Measurements from ENCODE around the gene FSTL4. TPM values are rescaled to one million over a fixed set of nuclear protein-coding genes. Genes with fewer than 3 reads are reported as not detected.

The FSTL4 gene
- total and polyA plus RNA-seq, 2 experiments from 2014 or later = 1.4 to 2.8 TPM

DNA sequence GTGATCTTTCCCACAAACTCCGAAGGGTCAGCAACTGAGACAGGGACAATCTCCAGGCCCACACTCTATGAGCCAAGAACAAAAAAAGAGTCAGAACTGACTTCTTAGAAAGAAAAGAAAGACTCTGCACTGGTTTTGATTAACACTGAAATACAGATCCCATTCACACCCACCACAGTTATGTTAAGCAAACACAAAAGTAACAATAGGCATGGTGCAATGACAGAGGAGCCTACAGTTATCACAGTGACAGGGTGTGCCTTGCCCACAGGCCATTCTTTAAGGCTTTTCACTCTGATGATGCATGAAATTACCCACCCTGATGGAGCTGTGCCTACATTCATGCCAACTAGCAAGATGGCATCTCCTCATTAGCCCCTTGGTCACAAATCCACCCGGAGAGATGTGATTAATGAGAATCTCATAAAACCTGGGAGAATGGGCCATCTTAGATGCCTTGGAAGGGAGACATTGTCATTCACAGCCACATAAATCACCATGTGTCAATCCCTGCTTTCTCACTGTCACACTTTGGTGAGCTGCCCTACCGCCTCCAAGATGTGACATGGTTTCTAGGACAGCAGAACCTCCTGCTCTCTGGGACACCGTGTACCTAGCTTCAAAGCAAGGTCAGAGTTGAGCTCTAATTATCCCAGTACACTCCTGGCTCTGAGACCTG, 27.6 kb upstream of the FSTL4 start (continued):
- TF ChIP-seq, protein P1, sequence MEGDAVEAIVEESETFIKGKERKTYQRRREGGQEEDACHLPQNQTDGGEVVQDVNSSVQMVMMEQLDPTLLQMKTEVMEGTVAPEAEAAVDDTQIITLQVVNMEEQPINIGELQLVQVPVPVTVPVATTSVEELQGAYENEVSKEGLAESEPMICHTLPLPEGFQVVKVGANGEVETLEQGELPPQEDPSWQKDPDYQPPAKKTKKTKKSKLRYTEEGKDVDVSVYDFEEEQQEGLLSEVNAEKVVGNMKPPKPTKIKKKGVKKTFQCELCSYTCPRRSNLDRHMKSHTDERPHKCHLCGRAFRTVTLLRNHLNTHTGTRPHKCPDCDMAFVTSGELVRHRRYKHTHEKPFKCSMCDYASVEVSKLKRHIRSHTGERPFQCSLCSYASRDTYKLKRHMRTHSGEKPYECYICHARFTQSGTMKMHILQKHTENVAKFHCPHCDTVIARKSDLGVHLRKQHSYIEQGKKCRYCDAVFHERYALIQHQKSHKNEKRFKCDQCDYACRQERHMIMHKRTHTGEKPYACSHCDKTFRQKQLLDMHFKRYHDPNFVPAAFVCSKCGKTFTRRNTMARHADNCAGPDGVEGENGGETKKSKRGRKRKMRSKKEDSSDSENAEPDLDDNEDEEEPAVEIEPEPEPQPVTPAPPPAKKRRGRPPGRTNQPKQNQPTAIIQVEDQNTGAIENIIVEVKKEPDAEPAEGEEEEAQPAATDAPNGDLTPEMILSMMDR (conservative IDR thresholded peaks at IDR 0.05; ENCODE audit: low read depth in 2 of 2) = no peak
- TF ChIP-seq, protein P2, sequence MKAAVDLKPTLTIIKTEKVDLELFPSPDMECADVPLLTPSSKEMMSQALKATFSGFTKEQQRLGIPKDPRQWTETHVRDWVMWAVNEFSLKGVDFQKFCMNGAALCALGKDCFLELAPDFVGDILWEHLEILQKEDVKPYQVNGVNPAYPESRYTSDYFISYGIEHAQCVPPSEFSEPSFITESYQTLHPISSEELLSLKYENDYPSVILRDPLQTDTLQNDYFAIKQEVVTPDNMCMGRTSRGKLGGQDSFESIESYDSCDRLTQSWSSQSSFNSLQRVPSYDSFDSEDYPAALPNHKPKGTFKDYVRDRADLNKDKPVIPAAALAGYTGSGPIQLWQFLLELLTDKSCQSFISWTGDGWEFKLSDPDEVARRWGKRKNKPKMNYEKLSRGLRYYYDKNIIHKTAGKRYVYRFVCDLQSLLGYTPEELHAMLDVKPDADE (IDR thresholded peaks at IDR 0.05) = no peak
- no peak for TF ChIP-seq EZH2 (IDR thresholded peaks at IDR 0.05; ENCODE audit: low read depth, unreplicated experiment)

DNA sequence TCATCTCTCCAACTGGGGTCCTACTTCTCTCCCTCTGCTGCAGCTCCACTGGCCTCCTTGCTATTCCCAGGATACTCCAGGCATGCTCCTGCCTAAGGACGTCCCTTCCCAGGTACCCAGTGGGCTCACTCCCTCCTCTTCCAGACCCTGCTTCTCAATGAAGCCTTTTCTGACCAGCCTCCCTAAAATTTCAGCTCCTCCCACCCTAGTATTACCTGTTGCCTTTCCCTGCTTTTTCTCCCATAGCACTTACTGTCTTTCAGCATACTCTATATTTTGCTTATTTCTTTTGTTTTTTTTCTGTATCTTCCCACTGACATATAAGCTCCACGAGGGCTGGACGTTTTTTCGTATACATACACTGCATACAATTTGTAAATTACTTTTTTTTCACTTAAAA, 26.1 kb upstream of the FSTL4 start:
- H3K36me3 ChIP-seq (ENCODE audit: insufficient read depth) = no peaks in the 10 kb centered on the region
- Mint-ChIP-seq H3K9me3 (no peaks in the 10 kb centered on the region), H3K27me3 (ENCODE audit: insufficient read depth, low read depth, poor library complexity) (peaks cover 5% of the 10 kb centered on the region), H3K4me3 (no peak overlapping the region), H3K4me1 (peaks cover 5% of the 10 kb centered on the region), H3K27ac (no peak overlapping the region), H3K36me3 (ENCODE audit: low read depth) (no peaks in the 10 kb centered on the region)
- H3F3A ChIP-seq (replicated peaks; ENCODE audit: low read depth) = no peaks in the 10 kb centered on the region
- no peak overlapping the region for H3K4me3 ChIP-seq
- H3K79me2 ChIP-seq (replicated peaks; ENCODE audit: insufficient read depth) = no peaks in the 10 kb centered on the region
- DNase-seq (ENCODE audit: low spot score) (no peak), ATAC-seq (no peak)
- no peaks in the 10 kb centered on the region for H3K4me1 ChIP-seq (ENCODE audit: insufficient read depth)
- no peak overlapping the region for H2AFZ ChIP-seq
- no peaks in the 10 kb centered on the region for H4K20me1 ChIP-seq (replicated peaks; ENCODE audit: insufficient read depth)
- no peak overlapping the region for H3K4me2 ChIP-seq
- H3K27ac ChIP-seq (ENCODE audit: low read depth) = no peak overlapping the region
- 0 out of 2 replicates have a peak, but pooled peaks cover 4% of the 10 kb centered on the region for H3K9me2 ChIP-seq (ENCODE audit: insufficient read depth)
- no peak for TF ChIP-seq NANOG (IDR thresholded peaks at IDR 0.05; ENCODE audit: borderline replicate concordance)
- TF ChIP-seq STAT1 (IDR thresholded peaks at IDR 0.05; ENCODE audit: unreplicated experiment) = no peak
- no peak for TF ChIP-seq JUNB (IDR thresholded peaks at IDR 0.05; ENCODE audit: unreplicated experiment)
- no peak for TF ChIP-seq ZNF114 (CRISPR knock-in tag; IDR thresholded peaks at IDR 0.05)
- no peak for TF ChIP-seq ZNF331 (CRISPR knock-in tag; IDR thresholded peaks at IDR 0.05; ENCODE audit: low read depth)
- no peaks in the 10 kb centered on the region for H3K27me3 ChIP-seq (ENCODE audit: insufficient read depth)

- Mint-ChIP-seq H3K9me3 (no peaks in the 10 kb centered on the region; the same call in 2 of the 3 replicates), H3K36me3 (ENCODE audit: low read depth) (no peaks in the 10 kb centered on the region), H3K4me3 (no peak overlapping the region), H3K4me1 (peaks cover 5% of the 10 kb centered on the region), H3K27ac (no peak overlapping the region), H3K27me3 (ENCODE audit: insufficient read depth, low read depth, poor library complexity) (peaks cover 5% of the 10 kb centered on the region)
- no peaks in the 10 kb centered on the region for H3K79me2 ChIP-seq (replicated peaks; ENCODE audit: insufficient read depth)
- H3K27me3 ChIP-seq (ENCODE audit: insufficient read depth) = no peaks in the 10 kb centered on the region
- H3K4me2 ChIP-seq = no peak overlapping the region
- ATAC-seq = no peak
- H3K4me3 ChIP-seq = no peak overlapping the region
- no peak for DNase-seq (ENCODE audit: low spot score)
- TF ChIP-seq JUNB (IDR thresholded peaks at IDR 0.05; ENCODE audit: unreplicated experiment) = no peak
- TF ChIP-seq ZNF114 (CRISPR knock-in tag; IDR thresholded peaks at IDR 0.05) = no peak
- TF ChIP-seq ZNF331 (CRISPR knock-in tag; IDR thresholded peaks at IDR 0.05; ENCODE audit: low read depth) = no peak
- no peak for TF ChIP-seq EZH2phosphoT487 (IDR thresholded peaks at IDR 0.05; ENCODE audit: unreplicated experiment)
- no peaks in the 10 kb centered on the region for H4K20me1 ChIP-seq (replicated peaks; ENCODE audit: insufficient read depth)
- H3F3A ChIP-seq (replicated peaks; ENCODE audit: low read depth) = no peaks in the 10 kb centered on the region
- no peak overlapping the region for H2AFZ ChIP-seq
- no peak overlapping the region for H3K27ac ChIP-seq (ENCODE audit: low read depth)
- H3K36me3 ChIP-seq (ENCODE audit: insufficient read depth) = no peaks in the 10 kb centered on the region
- no peaks in the 10 kb centered on the region for H3K4me1 ChIP-seq (ENCODE audit: insufficient read depth)
- H3K9me2 ChIP-seq (ENCODE audit: insufficient read depth) = 0 out of 2 replicates have a peak, but pooled peaks cover 4% of the 10 kb centered on the region
Measured at GRCh38 chr5:133637206-133637605, 24.9 kb upstream of the FSTL4 start.
